ENCODE results near the gene SLC23A2.
"Not testable (repeated sequence)": the region's sequence is repeated elsewhere in the genome, so short reads cannot be mapped to it uniquely, and the experiment has no call there.

Gene SLC23A2

GRCh38 chr20:4902788-4903187 lies 98.5 kb downstream of the SLC23A2 start:
- DNase-seq (ENCODE audit: low spot score): no peak

DNA sequence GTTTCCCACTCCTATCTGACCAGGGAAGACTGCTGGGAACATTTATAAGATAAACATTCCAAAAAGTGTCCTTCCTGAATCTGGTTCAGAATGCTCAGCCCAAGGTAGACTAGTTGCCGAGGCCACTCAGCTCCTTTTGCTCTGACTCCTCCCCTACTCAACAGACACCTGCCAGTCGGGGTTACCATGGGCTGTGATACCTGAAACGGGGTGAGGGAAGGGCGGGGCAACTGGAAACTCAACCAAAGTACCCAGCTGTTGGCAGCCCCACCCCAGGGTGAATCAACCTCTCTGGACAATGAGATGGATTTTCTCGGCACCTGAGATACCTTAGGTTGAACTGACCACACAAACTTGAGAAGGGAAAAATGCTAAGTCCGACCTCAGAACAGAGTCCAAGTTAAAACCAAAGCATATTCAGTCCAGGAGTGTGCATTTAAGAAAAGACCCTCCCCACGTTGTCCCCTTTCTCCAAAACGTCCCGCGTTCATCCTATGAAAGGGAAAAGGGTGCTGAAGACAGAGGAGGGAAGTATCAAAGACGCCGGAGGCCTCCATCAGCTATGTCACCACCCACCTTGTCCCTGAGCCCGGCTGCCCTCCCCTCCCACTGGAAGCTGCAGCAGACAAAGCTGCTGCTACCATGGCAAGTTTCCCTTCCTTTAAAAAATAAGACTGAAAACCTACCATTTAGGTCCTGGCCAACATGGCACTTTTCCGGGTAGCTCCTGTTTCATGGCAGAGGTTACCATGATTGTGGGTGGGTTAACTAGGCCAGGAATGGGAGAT lies 100.1 kb downstream of the SLC23A2 start:
- DNase-seq (ENCODE audit: low spot score): no peak

- peak; percentile 13 for DNase-seq (ENCODE audit: low spot score)
Observed at GRCh38 chr20:4898282-4899244, 102.7 kb downstream of the SLC23A2 start.

- no peak for DNase-seq (ENCODE audit: low spot score)
Observed at GRCh38 chr20:4897600-4897999, 103.7 kb downstream of the SLC23A2 start.

- no peak for DNase-seq (ENCODE audit: low spot score)
Observed at GRCh38 chr20:4896971-4897497, 104.3 kb downstream of the SLC23A2 start.

DNA sequence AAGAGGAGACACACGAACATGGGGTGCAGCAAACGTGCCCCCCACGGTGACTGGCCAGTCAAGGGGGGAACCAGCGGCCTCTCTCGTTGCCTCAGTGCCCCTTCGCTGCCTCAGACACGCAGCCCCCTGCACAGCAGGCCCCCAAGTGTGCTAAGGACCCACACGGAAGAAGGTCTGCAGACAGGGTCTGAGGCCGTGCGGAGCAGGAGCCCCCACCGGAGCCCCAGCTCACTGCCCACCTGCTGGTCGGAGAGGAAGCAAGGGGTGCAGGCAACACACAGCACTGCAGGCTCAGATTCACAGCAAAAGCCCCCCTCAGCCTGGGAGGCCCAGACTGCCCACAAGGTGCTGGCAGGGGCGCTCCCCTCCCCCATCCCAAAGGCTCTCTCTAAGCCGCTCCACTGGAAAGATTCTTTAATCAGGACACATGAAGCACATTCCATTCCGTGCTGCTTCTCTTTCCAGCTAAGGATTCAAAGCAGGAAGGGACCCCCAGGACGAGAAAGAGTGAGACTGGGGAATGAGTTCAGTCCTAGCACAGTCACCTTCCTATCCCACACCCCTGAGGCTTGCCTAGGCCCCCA lies 105.1 kb downstream of the SLC23A2 start:
- DNase-seq (ENCODE audit: low spot score): no peak

- no peak for DNase-seq (ENCODE audit: low spot score)
Observed at GRCh38 chr20:4894981-4895381, 106.3 kb downstream of the SLC23A2 start.

- DNase-seq (ENCODE audit: low spot score): no peak
Observed at GRCh38 chr20:4894409-4894808, 106.9 kb downstream of the SLC23A2 start.

GRCh38 chr20:4893709-4894108 lies 107.6 kb downstream of the SLC23A2 start:
- DNase-seq (ENCODE audit: low spot score): no peak

DNA sequence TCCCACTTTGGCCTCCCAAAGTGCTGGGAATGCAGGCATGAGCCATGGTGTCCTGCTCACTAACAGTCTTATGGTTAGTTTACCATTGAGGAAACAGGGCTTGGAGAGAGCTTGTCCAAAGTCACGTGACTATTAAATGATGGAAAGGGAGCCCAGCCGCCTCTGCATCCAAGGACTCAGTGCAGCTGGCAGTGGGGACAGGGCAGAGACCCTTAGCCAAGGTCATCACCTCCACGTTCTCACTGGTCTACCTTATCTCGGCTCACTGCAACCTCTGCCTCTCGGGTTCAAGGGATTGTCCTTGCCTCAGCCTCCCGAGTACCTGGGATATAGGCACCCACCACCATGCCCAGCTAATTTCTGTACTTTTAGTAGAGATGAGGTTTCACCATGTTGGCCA lies 109.3 kb downstream of the SLC23A2 start:
- DNase-seq (ENCODE audit: low spot score): no peak

DNA sequence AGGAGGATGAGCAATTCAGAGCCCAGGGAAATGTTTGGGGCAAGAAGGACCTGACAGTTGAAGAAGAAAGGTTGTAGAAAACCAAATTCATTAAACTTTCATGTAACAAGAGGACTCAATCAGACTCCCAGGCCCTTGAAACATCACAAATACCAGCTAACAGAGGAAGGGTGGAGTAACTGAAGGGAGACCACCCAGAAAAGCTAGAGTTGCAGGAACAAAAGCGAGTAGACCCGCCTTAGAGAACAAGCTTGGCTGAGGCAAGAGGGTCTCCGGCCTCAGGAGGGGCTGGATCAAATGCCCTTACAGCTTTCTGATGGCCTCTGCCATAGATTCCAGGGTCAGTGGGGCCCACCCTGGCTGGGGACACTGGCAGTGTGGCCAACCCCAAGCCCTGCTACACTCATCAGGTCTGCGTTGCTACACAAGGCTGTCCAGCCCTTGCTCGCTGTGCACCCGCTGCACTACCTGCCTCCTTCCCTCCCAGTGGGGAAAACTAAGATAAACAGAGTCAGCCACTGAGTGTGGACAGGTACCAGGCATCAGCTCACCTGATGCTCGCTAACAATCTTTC lies 110.0 kb downstream of the SLC23A2 start:
- no peak for DNase-seq (ENCODE audit: low spot score)

DNA sequence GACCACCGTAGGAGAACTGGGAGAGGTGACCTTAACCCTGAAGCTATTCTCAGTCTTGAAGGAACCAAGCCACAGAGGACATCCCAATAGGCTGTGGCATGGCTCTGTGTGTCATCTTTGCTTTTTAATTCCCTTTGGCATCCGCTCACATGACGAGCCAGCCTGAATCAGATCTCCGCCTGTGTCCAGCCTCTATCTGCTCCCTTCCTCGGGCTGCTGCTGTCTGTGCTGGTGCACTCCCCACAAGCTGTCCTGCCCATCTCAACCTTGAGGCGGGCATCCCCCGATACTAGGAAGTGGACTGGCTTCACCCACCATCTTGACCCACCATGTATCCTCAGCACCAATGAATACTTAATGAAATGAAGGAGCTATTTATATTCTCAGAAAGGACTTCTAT lies 111.9 kb downstream of the SLC23A2 start:
- no peak for DNase-seq (ENCODE audit: low spot score)

DNA sequence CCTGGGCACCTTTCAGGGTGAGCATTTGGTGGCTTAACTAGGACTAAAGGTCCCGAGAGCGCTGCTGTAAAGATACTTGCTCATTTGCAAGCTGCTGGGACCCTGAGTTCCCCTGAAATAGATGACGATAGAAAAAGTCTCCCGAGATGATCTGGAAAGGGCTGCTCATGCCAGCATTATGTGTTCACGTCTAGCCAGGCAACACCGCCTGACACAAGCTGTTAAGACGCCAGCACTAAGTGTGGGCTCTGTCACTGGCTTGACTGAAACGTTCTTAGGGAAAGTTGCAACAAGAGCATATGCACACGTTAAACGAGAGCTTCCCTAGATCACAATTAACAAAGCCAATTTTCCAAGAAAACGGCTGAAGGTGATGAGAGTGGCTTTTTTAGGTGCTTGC lies 113.7 kb downstream of the SLC23A2 start:
- no peak for DNase-seq (ENCODE audit: low spot score)

DNA sequence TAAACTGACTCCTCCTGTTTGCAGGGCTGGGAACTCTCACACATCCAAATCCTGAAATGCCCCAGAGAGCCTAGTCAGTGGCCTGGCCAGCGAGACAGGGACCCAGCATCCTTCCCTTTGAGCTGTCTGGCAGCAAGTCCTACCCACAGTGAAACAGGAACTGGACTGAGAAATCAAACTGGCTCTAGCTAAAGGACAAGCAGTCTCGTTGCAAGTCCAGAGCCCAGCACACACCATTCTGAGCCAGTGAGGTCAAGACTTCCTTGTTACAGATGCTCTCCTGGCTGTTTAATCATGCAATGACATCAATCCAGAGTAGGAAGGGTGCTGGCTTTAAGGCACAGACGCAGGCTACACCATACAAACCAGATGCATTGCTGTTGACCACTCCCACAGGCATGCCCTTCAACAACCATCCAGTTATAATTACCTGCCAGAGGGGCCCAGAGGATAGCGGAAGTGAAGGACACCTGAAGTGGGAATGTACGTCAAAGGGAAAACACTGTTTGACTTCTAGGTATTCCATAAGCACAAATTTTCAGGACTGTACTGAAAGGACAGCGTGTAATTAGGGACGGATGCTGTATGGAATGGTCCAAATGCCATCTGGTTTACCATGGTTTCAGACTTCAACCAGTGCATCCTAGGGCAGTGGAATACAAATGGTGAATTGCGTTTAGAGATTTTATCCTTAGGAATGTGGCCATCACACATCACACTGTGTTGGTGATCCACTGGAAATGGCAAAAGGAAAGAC lies 114.4 kb downstream of the SLC23A2 start:
- DNase-seq (ENCODE audit: low spot score): no peak

DNA sequence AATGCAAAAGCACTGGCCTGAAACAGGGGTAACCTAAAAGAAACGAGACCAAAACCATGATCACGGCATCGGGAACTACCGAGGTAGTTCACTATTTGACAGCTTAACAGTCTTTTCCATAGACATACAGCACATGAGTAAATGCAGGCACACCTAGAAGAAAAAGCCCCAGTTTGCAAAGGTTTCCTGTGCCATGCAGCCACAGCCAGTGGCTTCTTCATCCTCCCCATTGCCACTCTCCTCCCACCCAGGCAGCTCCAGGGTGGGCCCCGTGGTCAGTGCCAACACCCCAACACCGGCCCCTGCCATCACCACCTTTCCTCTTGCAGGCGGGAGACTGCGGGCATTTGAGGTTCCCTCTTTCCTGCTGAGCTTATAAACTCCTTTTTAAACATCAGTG lies 115.4 kb downstream of the SLC23A2 start:
- no peak for DNase-seq (ENCODE audit: low spot score)

GRCh38 chr20:4883546-4883945 lies 117.8 kb downstream of the SLC23A2 start:
- DNase-seq (ENCODE audit: low spot score): no peak

GRCh38 chr20:4883051-4883450 lies 118.3 kb downstream of the SLC23A2 start:
- no peak for DNase-seq (ENCODE audit: low spot score)

DNA sequence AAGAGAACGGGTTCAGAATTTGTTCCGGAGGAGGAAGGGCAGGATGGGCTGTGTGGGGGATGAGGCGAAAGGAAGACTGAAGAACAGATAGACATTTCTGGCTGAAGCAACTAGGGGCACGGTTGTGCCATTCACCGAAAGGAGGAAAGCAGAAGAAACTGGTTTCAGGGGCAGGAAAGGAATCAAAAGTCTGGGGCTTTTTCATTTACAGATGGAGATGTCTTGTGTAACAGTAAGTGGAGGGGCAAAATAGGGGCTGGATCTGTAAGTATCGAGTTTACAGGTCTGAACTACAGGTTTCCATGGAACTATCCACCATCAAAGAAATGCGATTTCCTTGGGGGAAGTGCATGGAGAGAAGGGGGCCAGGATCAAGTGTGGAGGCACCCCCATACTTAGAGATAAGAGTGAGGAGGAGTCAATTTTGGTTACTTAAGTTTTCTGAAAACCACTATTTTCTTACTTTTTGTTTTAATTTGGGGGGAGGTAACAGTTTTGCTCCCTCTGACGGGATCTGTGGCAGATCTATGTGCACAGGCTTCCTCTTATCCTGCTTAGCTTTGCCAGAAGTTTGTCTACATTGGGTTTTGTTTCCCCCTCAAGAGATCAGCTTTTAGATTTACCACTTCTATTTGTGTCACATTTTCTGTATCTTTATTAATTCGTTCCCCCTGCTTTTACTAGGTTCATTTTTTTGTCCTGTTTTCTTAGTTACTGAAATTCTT lies 120.1 kb downstream of the SLC23A2 start:
- DNase-seq (ENCODE audit: low spot score): no peak

- peak; percentile 78 for DNase-seq (ENCODE audit: low spot score)
Observed at GRCh38 chr20:4880051-4880450, 121.3 kb downstream of the SLC23A2 start.

- not testable (repeated sequence) for DNase-seq (ENCODE audit: low spot score)
Observed at GRCh38 chr20:4878099-4878498, 123.2 kb downstream of the SLC23A2 start.

DNA sequence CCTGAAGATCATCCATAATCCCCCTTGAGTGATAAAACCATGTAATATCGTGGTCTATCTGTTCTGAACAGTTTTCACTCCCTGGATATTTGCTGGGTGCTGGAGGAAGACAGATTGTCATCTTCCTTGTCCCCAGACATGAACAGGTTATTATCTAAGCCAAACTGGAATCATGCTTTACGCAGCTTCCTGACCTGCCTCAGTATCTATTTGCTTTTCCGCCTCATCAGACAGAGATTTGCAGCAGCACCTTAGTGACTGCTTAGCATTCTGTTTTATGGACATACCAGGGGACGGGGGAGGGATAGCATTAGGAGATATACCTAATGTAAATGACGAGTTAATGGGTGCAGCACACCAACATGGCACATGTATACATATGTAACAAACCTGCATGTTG lies 124.6 kb downstream of the SLC23A2 start:
- no peak for DNase-seq (ENCODE audit: low spot score)
